ENCODE data around the gene TET2.

DNA sequence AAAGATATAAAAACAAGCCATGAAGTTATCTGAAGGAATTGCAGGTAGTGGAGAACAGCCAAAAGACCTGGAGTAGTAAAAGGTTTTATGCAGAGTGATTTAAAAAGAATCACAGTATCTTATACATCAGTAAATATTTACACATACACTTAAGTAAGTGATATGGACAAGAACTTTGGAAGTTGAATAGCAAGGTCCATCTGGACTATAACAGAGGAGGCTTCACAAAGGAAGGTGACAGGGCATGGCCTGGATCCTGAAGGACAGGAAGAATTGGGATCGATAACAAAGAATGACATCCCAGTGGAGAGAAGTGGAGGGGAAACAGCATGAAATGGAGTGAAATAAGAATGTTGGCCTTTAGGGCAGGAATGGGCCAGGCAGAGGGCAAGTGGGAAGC lies 46.2 kb downstream of the TET2 start:
- TF ChIP-seq POLR2A (IDR thresholded peaks at IDR 0.05; ENCODE audit: low read length): no peak
- no peak for TF ChIP-seq GATA1 (IDR thresholded peaks at IDR 0.05; ENCODE audit: low read depth, low read length)
